Stimulated activated naive CD8-positive, alpha-beta T cell treated with anti-CD3 and anti-CD28 coated beads, Interleukin-15, Interleukin-2, amounts not matched to agents 100 U/mL and 50 U/mL, for 24 hours (primary cell): ENCODE measurements around the gene MRI1.

Experiments used
- ATAC-seq: fragments of 150-1000 bp; cut with Tn5 transposase; one replicate; pipeline ENCODE4 v1.10.0; 2021
- DNase-seq: peaks from one replicate; pipeline ENCODE4 v3.0.0; 2021

MRI1 gene

GRCh38 chr19:13794757-13795589, 30.7 kb downstream of the MRI1 start, which contains the start of gene ZSWIM4:
TSS of gene ZSWIM4 (plus strand) at chr19:13795443. CDS start at chr19:13795649, 206 bp downstream.
- ATAC-seq (peak; percentile 99), DNase-seq (peak; percentile 96)

DNA sequence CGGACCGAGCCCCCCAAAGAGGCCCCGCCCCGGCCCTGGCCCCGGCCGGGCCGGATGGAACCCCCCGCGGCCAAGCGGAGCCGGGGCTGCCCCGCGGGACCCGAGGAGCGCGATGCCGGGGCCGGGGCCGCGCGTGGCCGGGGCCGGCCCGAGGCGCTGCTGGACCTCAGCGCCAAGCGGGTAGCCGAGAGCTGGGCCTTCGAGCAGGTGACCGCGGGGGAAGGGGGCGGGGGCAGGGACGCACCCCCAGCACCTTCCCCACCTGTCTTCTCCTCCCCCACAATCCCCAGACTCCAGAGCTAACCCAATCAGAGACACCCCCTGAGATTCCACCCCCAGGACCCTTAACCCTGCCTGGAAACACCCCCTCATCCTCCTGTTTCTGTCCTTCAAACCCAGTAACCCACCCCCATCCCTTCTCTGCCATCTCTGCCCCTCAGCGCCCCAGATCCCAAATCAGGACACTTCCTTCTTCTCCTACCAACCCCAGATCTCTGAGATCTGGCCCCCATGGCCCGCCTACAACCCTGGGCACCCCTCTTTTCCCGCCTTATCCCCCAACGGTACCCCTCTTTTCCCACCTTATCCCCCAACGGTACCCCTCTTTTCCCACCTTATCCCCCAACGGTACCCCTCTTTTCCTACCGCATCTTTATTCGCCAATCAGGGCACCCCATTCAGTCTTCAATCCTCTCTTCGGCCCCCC, 31.4 kb downstream of the MRI1 start:
- peak; percentile 4 for ATAC-seq
- DNase-seq: no peak

GRCh38 chr19:13796301-13797057, 32.2 kb downstream of the MRI1 start:
- ATAC-seq (no peak), DNase-seq (no peak)

GRCh38 chr19:13797058-13797440, 32.7 kb downstream of the MRI1 start:
- ATAC-seq: no peak
- no peak for DNase-seq

GRCh38 chr19:13797870-13798269, 33.5 kb downstream of the MRI1 start:
- ATAC-seq: no peak
- DNase-seq: no peak

- ATAC-seq (no peak), DNase-seq (no peak)
Observed at GRCh38 chr19:13799669-13800068, 35.3 kb downstream of the MRI1 start.

GRCh38 chr19:13803038-13803437, 38.7 kb downstream of the MRI1 start:
- no peak for ATAC-seq
- no peak for DNase-seq

DNA sequence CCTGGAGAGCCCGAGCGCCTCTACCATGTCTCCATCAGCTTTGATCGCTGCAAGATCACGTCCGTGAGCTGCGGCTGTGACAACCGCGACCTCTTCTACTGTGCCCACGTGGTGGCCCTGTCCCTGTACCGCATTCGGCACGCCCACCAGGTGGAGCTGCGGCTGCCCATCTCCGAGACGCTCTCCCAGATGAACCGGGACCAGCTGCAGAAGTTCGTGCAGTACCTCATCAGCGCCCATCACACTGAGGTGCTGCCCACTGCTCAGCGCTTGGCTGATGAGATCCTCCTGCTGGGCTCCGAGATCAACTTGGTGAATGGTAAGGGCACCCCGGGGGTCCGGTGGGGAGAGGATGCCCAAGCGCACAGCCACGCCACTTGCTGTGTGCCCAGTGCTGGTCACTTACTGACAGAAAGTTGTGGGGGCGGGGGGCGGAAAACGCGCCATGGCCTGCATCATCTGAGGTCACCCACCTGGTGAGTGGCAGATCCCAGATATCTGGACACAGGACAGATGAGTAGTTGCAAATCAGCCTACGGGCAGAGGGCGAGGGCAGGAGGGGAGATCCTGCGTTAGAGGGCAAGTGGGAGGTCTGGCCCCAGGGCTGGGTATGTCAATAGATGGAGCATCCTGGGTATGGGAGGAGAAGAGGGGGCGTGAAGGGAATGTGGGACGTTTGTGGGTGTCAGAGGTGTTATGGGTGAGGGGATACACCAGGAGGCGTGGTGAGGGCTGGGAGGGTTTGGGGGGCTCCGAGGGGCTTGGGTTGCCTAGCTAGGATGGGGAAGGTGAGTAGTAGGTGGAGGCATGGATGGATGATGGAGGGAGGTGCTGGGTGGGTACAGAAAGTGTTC, 40.7 kb downstream of the MRI1 start:
- ATAC-seq: no peak

GRCh38 chr19:13806728-13807127, 42.4 kb downstream of the MRI1 start:
- ATAC-seq: no peak
- DNase-seq: no peak

More for the DNA sequence above, 40.7 kb downstream of the MRI1 start:
- peak; percentile 29 for DNase-seq

DNA sequence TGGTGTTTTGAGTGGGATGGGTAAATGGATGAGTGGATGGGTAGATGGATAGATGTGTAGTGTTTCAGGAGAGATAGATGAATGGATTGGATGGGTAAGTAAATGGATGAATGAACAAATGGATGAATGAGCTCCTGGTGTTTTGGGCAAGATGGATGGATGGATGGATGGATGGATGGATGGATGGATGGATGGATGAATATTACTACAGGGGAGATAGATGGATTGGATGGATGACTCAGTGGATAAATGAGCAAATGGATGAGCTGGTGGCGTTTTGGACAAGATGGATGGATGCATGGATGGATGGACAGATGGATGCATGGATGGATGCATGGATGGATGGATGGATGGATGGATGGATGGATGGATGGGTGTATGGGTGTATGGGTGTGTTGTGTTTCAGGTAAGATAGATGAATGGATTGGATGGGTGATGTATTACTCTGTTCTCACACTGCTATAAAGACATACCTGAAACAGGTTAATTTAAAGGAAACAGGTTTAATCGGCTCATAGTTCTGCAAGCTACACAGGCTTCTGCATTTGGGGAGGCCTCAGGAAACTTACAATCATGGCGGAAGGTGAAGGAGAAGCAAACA, 43.2 kb downstream of the MRI1 start:
- DNase-seq: no peak
- ATAC-seq: no peak

DNA sequence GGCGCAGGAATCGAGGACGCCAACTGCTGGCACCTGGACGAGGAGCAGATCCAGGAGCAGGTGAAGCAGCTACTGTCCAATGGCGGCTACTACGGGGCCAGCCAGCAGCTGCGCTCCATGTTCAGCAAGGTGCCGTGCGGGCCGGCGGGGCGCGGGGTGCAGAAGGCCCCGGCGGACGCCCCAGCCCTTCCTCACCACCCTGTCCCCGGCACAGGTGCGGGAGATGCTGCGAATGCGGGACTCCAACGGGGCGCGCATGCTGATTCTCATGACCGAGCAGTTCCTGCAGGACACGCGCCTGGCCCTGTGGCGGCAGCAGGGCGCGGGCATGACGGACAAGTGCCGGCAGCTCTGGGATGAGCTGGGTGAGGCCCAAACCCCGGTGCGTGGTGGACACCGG, 44.5 kb downstream of the MRI1 start:
- no peak for DNase-seq
- no peak for ATAC-seq

DNA sequence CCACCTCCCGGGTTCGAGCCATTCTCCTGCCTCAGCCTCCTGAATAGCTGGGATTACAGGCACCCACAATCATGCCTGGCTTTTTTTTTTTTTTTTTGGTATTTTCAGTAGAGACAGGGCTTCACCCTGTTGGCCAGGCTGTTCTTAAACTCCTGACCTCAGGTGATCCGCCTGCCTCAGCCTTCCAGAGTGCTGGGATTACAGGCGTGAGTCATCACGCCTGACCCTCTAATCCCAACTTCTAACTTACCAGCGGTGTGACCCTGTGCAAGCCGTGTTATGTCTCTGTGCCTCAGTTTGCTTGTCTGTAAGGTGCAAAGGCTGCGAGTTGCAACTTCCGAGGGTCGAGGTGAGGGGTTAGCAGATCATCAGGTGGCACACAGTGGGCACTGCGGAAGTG, 48.2 kb downstream of the MRI1 start:
- no peak for DNase-seq
- ATAC-seq: no peak

GRCh38 chr19:13813147-13813546, 48.8 kb downstream of the MRI1 start:
- DNase-seq (no peak), ATAC-seq (no peak)

DNA sequence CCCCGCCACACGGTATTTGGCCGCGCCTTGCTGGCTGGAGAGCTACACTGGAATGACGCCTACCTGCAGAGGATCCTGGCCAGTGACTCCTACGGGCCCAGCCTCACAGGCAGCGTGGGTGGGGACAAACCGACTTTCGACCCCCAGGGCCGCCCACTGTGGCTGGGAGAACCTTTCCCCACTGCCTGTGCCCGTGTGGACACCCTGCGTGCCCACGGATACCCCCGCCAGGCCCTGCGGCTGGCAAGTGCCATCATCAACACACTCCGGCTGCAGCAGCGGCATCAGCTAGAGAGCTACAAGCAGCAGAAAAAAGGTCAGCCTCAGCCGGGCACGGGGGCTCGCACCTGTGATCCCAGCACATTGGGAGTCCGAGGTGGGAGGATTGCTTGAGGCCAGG, 50.2 kb downstream of the MRI1 start:
- ATAC-seq (no peak), DNase-seq (no peak)

GRCh38 chr19:13817018-13817614, 52.8 kb downstream of the MRI1 start:
- ATAC-seq (peak; percentile 28), DNase-seq (no peak)

DNA sequence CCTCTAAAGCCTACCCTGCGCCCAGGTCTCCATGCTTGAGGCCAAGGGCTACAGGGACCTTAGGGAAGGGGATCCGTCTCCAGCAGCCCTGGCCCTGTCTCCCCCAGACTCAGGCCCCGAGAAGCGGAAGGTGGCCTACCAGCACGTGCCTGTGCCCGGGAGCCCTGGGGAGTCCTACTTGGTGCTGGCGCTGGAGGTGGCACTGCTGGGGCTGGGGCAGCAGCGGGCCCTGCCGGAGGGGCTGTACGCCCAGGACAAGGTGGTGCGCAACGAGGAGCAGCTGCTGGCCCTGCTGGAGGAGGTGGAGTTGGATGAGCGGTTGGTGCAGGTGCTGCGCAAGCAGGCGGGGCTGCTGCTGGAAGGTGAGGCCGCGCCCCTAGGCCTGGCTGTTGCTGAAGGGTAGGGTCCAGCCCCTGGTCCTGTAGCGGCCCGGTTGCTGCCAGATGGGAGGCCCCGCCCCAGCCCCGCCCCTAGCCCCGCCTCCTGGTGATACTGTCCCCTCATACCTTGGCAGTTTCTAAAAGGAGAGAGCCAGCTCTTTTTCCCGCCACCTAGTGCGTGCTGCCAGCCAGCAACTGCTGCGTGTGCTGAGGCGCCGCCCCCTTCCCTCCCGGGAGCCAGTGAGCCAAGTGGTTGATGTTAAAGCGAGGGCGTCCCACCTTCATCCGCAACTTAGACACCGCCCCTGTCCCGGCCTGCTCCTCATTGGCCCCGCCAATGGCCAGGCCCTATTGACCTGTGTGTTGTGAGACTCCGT, 53.5 kb downstream of the MRI1 start:
- no peak for DNase-seq
- ATAC-seq: no peak

DNA sequence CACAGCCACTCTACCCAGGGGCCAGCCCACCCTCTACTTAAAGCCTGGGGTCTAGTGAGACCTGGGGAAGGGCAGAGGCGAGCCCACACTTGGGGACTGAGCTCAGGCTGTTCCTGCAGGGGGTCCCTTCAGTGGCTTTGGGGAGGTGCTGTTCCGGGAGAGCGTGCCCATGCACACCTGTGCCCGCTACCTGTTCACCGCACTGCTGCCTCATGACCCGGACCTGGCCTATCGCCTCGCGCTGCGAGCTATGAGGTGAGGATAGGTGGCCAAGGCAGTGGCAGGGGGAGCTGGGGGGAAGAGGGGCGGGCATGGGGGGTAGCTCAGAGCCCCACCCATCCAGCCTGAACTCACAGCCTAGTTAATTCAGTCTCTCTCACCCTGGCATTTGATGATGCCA, 54.9 kb downstream of the MRI1 start:
- ATAC-seq: no peak
- DNase-seq: no peak

DNA sequence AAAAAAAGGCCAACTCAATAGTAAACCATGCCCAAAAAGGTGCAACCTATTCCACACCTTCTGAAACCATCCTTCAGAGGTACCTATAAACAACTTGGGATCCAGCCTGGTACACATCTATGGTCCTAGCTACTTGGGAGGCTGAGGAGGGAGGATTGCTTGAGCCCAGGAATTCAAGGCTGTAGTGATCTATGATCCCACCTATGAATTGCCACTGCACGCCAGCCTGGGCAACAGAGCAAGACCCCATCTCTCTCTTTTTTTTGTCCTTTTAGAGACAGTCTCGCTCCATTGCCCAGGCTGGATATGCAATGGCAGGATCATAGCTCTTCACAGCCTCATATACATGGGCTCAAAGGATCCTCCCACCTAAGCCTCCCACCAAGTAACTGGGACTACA, 57.0 kb downstream of the MRI1 start:
- ATAC-seq (no peak), DNase-seq (no peak)

DNA sequence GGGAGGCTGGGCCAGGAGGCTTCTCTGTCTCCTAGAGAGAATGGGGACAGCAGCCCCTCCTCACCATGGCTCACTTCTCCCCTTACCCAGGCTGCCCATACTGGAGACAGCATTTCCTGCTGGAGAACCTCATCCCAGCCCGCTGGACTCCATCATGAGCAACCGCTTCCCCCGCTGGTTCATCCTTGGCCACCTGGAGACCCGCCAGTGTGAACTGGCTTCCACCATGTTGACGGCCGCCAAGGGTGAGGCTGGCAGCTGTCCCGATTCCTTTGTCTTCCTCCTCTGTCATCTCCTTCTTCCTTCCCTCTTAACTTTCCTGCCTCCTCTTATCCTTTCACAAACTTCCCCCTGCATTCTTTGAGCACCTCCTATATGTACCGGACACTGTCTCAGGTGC, 58.9 kb downstream of the MRI1 start:
- ATAC-seq (no peak), DNase-seq (no peak)
